Measurements from ENCODE around the gene TLNRD1.

TLNRD1 gene

GRCh38 chr15:81029414-81030300 lies 28.9 kb downstream of the TLNRD1 start:
- DNase-seq (ENCODE audit: low read depth), result no peak

GRCh38 chr15:81030301-81030750 lies 29.6 kb downstream of the TLNRD1 start:
- no peak for DNase-seq (ENCODE audit: low read depth)

GRCh38 chr15:81031203-81031602 lies 30.5 kb downstream of the TLNRD1 start:
- no peak for DNase-seq (ENCODE audit: low read depth)

GRCh38 chr15:81032355-81032754 lies 31.6 kb downstream of the TLNRD1 start:
- DNase-seq (ENCODE audit: low read depth), result no peak

DNA sequence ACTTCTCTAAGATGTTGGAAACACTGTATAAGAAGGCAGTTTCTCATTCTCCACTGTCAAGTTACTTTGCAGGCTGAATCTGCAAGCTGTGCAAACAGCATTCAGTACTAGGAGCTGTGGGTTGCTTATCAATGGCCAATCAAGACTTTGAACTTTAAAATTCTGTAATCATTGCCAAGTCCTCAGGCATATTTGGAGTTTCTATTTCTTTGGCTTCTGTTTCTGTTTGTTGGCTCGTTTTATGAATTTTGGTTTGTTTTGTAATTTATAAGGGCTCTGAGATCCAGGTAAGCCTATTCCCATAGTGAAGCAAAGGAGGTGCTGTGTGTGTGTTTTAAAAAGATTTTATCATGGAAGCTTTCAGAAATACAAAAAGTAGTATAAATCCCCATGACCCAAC lies 32.1 kb downstream of the TLNRD1 start:
- no peak for DNase-seq (ENCODE audit: low read depth)

GRCh38 chr15:81033508-81033907 lies 32.8 kb downstream of the TLNRD1 start:
- no peak for DNase-seq (ENCODE audit: low read depth)

GRCh38 chr15:81037952-81038743 lies 37.4 kb downstream of the TLNRD1 start:
- DNase-seq (ENCODE audit: low read depth), result no peak

DNA sequence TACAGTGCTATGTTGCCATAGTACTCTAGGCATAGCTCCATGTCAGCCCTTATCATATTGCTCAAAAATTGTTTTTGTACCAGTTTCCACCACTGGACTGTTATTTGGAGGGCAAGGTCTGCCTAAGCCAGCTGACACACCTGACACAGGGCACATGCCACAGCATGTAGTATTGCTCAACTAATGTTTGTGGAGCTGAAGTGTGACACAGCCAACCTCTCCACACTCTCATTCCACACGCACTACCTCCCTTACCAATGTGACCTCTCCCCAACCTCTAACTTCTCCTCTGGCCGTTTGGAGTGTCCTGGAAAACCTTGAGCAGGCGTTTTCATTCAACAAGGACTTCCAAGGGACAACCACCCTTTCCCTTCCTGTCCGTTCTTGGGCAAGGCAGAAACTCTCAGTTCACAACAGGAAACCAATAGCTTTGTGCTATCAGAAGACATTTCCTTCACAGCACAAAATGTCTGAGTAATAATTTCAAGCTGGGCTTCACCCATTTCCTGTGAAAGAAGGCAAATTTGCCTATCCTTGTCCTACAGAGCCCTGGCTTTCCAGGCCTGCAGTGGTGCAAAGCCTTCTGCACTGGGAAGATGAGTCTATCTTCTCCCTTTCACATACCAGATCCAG lies 38.4 kb downstream of the TLNRD1 start:
- DNase-seq (ENCODE audit: low read depth), result no peak

- no peak for DNase-seq (ENCODE audit: low read depth)
Measured at GRCh38 chr15:81040757-81041156, 40.0 kb downstream of the TLNRD1 start.

GRCh38 chr15:81043281-81043934 lies 42.7 kb downstream of the TLNRD1 start:
- DNase-seq (ENCODE audit: low read depth), result no peak

DNA sequence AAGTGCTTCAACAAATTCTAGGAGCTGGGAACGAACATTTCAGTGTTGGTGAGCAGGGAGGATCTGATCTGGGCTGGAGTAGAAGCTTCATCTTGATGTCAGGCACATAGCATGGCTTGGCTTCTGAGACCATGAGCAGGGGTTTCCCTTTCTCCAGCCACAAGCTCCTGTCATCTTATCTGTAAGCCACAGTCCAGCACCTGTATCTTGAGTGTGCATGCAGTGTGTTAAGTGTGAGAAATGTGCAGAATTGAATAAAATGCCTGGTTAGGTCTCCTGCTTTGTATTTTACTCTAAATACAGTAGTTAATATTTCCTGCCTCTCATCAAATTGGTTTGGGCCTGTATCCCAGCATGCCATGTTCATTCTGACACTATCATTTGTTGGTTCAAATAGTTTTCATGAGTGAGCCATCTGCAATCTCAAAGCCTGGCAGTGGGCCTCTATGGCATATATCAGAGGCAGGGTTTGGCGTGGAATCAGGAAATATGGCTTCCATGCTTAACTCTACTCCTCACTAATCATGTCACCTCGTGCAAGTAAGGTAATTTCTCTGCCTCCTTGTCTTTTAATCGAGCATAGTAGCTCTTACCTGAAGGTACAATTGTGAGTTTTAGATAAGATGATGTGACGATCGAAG lies 43.3 kb downstream of the TLNRD1 start:
- no peak for DNase-seq (ENCODE audit: low read depth)

GRCh38 chr15:81046290-81046689 lies 45.6 kb downstream of the TLNRD1 start:
- DNase-seq (ENCODE audit: low read depth), result no peak

DNA sequence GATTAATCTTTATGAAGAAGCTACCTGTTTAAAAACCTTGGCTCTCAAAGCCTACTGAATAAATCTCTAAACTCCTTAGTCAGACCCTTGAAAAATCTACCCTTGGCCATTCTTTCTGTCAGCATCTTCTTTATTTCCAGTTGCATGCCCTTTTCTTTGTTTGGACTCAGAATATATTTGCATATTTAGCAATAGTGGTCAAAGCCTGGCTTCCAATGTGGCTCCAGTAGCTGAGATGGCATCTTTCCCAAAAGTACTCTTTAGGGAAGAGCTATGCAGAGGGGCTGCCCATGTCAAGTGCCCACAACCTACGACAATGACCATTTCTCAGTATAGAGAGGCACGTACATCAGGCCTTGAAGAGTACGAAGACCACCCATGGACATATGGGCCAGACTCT lies 47.2 kb downstream of the TLNRD1 start:
- no peak for DNase-seq (ENCODE audit: low read depth)

DNA sequence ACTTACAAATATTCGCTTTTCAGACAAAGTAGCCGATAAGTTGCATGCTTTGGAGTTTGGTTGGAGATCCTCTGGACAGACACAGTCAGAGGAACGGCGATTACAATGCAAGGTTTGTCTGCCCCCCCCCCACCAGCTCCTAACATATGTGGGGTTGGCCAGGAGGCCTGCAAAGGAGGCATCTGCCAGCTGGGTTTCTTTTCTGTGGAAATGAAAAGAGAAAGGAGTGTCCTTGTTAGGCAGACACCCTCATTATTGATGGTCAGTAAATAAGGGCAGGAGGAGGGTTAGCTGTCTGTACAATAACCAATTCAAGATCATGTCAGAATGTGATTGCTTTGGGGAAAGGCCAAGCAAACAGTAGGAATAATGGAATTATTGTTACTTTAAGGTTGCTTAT lies 49.1 kb downstream of the TLNRD1 start:
- DNase-seq (ENCODE audit: low read depth), result no peak

- no peak for DNase-seq (ENCODE audit: low read depth)
Measured at GRCh38 chr15:81050259-81050658, 49.5 kb downstream of the TLNRD1 start.

DNA sequence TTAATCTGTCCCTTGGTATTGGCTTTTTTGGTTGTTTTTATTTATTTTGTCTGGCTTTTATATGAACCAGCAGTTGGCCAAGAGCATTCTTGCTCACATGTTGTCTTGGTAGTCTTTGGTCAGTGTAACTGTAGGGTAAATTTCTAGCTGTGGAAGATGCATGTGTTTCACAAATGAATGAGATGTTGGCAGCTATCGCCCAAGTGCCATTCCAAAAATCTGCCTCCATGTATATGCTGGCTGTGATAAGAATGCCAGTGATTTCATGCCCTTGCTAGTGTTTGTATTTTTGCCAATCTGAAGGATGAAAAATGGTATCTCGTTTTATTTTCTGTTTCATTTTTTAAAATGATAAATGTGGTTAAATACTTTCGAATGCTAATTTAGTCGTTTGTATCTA lies 50.1 kb downstream of the TLNRD1 start:
- DNase-seq (ENCODE audit: low read depth), result no peak

GRCh38 chr15:81052046-81052445 lies 51.3 kb downstream of the TLNRD1 start:
- DNase-seq (ENCODE audit: low read depth), result no peak

DNA sequence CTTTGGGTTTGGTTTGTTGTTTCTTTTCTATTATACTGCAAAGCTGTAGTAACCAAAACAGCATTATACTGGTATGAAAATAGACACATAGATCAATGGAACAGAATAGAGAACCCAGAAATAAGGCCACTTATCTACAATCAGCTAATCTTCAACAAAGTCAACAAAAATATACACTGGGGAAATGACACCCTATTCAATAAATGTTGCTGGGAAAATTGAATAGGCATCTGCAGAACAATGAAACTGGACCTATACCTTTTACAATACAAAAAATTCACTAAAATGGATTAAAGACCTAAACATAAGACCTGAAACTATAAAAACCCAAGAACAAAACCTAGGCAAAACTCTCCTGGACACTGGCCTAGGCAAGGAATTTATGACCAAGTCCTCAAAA lies 52.9 kb downstream of the TLNRD1 start:
- no peak for DNase-seq (ENCODE audit: low read depth)

- DNase-seq (ENCODE audit: low read depth), result no peak
Measured at GRCh38 chr15:81054236-81054635, 53.5 kb downstream of the TLNRD1 start.

All from stimulated activated CD4-positive, alpha-beta T cell treated with anti-CD3 and anti-CD28 coated beads, Interleukin-2, amount 100 ng/mL, for 4 hours (primary cell).